ENCODE results near the gene TCP11L2. TPM values are rescaled to one million over a fixed set of nuclear protein-coding genes. Genes with fewer than 3 reads are reported as not detected.

Gene TCP11L2
- total and polyA plus RNA-seq, 2 of the 13 experiments (the other 11 are each of a cell fraction or from before 2014, with no cell fraction given), result 4.6 to 24.1 TPM

GRCh38 chr12:106303202-106303820 is 778 bp downstream of the TCP11L2 start (continued):
- TF ChIP-seq, protein P1, sequence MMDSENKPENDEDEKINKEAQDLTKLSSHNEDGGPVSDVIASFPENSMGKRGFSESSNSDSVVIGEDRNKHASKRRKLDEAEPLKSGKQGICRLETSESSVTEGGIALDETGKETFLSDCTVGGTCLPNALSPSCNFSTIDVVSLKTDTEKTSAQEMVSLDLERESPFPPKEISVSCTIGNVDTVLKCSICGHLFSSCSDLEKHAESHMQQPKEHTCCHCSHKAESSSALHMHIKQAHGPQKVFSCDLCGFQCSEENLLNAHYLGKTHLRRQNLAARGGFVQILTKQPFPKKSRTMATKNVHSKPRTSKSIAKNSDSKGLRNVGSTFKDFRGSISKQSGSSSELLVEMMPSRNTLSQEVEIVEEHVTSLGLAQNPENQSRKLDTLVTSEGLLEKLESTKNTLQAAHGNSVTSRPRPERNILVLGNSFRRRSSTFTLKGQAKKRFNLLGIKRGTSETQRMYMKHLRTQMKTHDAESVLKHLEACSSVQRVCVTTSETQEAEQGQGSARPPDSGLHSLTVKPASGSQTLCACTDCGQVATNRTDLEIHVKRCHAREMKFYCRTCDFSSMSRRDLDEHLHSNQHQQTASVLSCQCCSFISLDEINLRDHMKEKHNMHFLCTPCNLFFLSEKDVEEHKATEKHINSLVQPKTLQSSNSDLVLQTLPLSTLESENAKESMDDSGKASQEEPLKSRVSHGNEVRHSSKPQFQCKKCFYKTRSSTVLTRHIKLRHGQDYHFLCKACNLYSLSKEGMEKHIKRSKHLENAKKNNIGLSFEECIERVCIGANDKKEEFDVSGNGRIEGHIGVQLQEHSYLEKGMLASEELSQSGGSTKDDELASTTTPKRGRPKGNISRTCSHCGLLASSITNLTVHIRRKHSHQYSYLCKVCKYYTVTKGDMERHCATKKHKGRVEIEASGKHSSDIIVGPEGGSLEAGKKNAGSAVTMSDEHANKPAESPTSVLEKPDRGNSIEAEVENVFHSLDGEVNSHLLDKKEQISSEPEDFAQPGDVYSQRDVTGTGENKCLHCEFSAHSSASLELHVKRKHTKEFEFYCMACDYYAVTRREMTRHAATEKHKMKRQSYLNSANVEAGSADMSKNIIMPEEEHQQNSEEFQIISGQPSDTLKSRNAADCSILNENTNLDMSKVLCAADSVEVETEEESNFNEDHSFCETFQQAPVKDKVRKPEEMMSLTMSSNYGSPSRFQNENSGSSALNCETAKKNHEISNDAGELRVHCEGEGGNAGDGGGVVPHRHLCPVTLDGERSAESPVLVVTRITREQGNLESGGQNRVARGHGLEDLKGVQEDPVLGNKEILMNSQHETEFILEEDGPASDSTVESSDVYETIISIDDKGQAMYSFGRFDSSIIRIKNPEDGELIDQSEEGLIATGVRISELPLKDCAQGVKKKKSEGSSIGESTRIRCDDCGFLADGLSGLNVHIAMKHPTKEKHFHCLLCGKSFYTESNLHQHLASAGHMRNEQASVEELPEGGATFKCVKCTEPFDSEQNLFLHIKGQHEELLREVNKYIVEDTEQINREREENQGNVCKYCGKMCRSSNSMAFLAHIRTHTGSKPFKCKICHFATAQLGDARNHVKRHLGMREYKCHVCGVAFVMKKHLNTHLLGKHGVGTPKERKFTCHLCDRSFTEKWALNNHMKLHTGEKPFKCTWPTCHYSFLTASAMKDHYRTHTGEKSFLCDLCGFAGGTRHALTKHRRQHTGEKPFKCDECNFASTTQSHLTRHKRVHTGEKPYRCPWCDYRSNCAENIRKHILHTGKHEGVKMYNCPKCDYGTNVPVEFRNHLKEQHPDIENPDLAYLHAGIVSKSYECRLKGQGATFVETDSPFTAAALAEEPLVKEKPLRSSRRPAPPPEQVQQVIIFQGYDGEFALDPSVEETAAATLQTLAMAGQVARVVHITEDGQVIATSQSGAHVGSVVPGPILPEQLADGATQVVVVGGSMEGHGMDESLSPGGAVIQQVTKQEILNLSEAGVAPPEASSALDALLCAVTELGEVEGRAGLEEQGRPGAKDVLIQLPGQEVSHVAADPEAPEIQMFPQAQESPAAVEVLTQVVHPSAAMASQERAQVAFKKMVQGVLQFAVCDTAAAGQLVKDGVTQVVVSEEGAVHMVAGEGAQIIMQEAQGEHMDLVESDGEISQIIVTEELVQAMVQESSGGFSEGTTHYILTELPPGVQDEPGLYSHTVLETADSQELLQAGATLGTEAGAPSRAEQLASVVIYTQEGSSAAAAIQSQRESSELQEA (CRISPR knock-in tag; IDR thresholded peaks at IDR 0.05; ENCODE audit: not compliant biosample characterization), result no peak
- TF ChIP-seq SP4 (CRISPR knock-in tag; IDR thresholded peaks at IDR 0.05) (no peak), ZNF776 (CRISPR knock-in tag; IDR thresholded peaks at IDR 0.05) (0 out of 2 replicates have a peak, but pooled peaks have one; percentile 18), ZGPAT (CRISPR knock-in tag; IDR thresholded peaks at IDR 0.05) (0 out of 2 replicates have a peak, but pooled peaks have one; percentile 21), HDAC1 (CRISPR knock-in tag; IDR thresholded peaks at IDR 0.05) (peak; percentile 76), SOX6 (IDR thresholded peaks at IDR 0.05) (no peak), SOX6 (CRISPR knock-in tag; IDR thresholded peaks at IDR 0.05) (0 out of 2 replicates have a peak, but pooled peaks have one; percentile 21), ZNF878 (CRISPR knock-in tag; IDR thresholded peaks at IDR 0.05) (no peak), YEATS4 (CRISPR knock-in tag; IDR thresholded peaks at IDR 0.05; ENCODE audit: borderline replicate concordance) (peak; percentile 65; the same call in 1 of the 2 replicates), EP300 (IDR thresholded peaks at IDR 0.05; ENCODE audit: low read depth in 2 of 2, low read length in 2 of 2) (peak in 1 of 2 experiments; percentile 53; a peak in 3 of 4 replicates), EP300 (CRISPR knock-in tag; IDR thresholded peaks at IDR 0.05; ENCODE audit: borderline replicate concordance) (no peak), ZNF292 (CRISPR knock-in tag; IDR thresholded peaks at IDR 0.05; ENCODE audit: borderline replicate concordance, low read depth) (0 out of 2 replicates have a peak, but pooled peaks have one; percentile 19), HMGXB4 (CRISPR knock-in tag; IDR thresholded peaks at IDR 0.05; ENCODE audit: borderline replicate concordance in 1 of 2, low read depth in 1 of 2) (peak in 1 of 2 experiments; percentile 40; a peak in 1 of 4 replicates)
